Liver (tissue), 9 donors: Measurements from ENCODE around the gene MAN1C1. TPM values are rescaled to one million over a fixed set of nuclear protein-coding genes. Genes with fewer than 3 reads are reported as not detected.

ENCODE experiments used
- DNase-seq: peaks from one replicate; pipeline ENCODE4 v3.0.0-alpha.2; 2017; ENCODE audit warnings: low spot score
- H3K27ac ChIP-seq, 2 donors: one replicate each; pipeline ENCODE4 v1.7.0; 2013; ENCODE audit warnings: inconsistent platforms in 2 of 2, low read length in 2 of 2, control low read depth in 1 of 2, low read depth in 1 of 2, mild to moderate bottlenecking in 1 of 2
- H3K27me3 ChIP-seq, 4 donors: one replicate each; pipeline versions ENCODE4 v1.6.1 to v1.7.0; 2013; ENCODE audit warnings: low read length in 3 of 4, inconsistent platforms in 1 of 4, mild to moderate bottlenecking in 1 of 4, moderate library complexity in 1 of 4; ENCODE audit not compliant: control insufficient read depth in 4 of 4, insufficient read depth in 4 of 4
- H3K36me3 ChIP-seq, 4 donors: one replicate each; pipeline versions ENCODE4 v1.6.1 to v1.7.0; 2013; ENCODE audit warnings: low read length in 3 of 4, mild to moderate bottlenecking in 3 of 4, low read depth in 1 of 4, moderate library complexity in 1 of 4; ENCODE audit not compliant: control insufficient read depth in 4 of 4, insufficient read depth in 3 of 4
- H3K4me1 ChIP-seq, 4 donors: one replicate each; pipeline versions ENCODE4 v1.6.1 to v1.7.0; 2013; ENCODE audit warnings: low read length in 3 of 4, mild to moderate bottlenecking in 3 of 4, moderate library complexity in 1 of 4; ENCODE audit not compliant: control insufficient read depth in 4 of 4, insufficient read depth in 4 of 4
- H3K4me3 ChIP-seq, 3 donors: one replicate each; pipeline versions ENCODE4 v1.6.1 to v1.7.0; 2013; ENCODE audit warnings: low read length in 3 of 3, control low read depth in 1 of 3, low read depth in 1 of 3, mild to moderate bottlenecking in 1 of 3
- H3K9ac ChIP-seq, 2 donors: one replicate each; pipeline ENCODE4 v1.7.0; 2013; ENCODE audit warnings: low read length in 2 of 2, mild to moderate bottlenecking in 2 of 2, moderate library complexity in 2 of 2, control low read depth in 1 of 2, low read depth in 1 of 2
- H3K9me3 ChIP-seq, 4 donors: one replicate each; pipeline versions ENCODE4 v1.6.1 to v1.7.0; 2013; ENCODE audit warnings: low read length in 3 of 4; ENCODE audit not compliant: control insufficient read depth in 4 of 4
- EGR1 ChIP-seq, 2 donors: IDR thresholded peaks; 2 replicates each; pipeline ENCODE4 v1.6.1; 2016 to 2018; ENCODE audit warnings: antibody characterized with exemption in 2 of 2, low read depth in 2 of 2
- FOXA1 ChIP-seq: IDR thresholded peaks from 2 replicates; pipeline ENCODE4 v1.6.1; 2016; ENCODE audit warnings: antibody characterized with exemption
- FOXA2 ChIP-seq: IDR thresholded peaks from 2 replicates; pipeline ENCODE4 v1.6.1; 2016; ENCODE audit warnings: antibody characterized with exemption
- GABPA ChIP-seq, 2 donors: IDR thresholded peaks in 1 of 2; conservative IDR thresholded peaks in 1 of 2; 2 replicates each; pipeline ENCODE4 v1.6.1; 2016; ENCODE audit warnings: antibody characterized with exemption in 2 of 2, mild to moderate bottlenecking in 1 of 2, moderate library complexity in 1 of 2
- HNF4A ChIP-seq, 2 donors: conservative IDR thresholded peaks; 2 replicates each; pipeline ENCODE4 v1.6.1; 2016; ENCODE audit warnings: antibody characterized with exemption in 2 of 2, mild to moderate bottlenecking in 2 of 2
- HNF4G ChIP-seq: IDR thresholded peaks from 2 replicates; pipeline ENCODE4 v1.6.1; 2016; ENCODE audit warnings: antibody characterized with exemption
- JUND ChIP-seq, 2 donors: IDR thresholded peaks; 2 replicates each; pipeline ENCODE4 v1.6.1; 2016; ENCODE audit warnings: antibody characterized with exemption in 2 of 2
- NR2F2 ChIP-seq: IDR thresholded peaks from 2 replicates; pipeline ENCODE4 v1.6.1; 2016; ENCODE audit warnings: antibody characterized with exemption
- RAD21 ChIP-seq, 2 donors: IDR thresholded peaks; 2 replicates each; pipeline ENCODE4 v1.6.1; 2016; ENCODE audit warnings: antibody characterized with exemption in 2 of 2, mild to moderate bottlenecking in 2 of 2
- RXRA ChIP-seq, 2 donors: IDR thresholded peaks; 2 replicates each; pipeline ENCODE4 v1.6.1; 2017 to 2018; ENCODE audit warnings: antibody characterized with exemption in 2 of 2, mild to moderate bottlenecking in 1 of 2
- SP1 ChIP-seq: IDR thresholded peaks from 2 replicates; pipeline ENCODE4 v1.6.1; 2018; ENCODE audit warnings: antibody characterized with exemption, mild to moderate bottlenecking
- TAF1 ChIP-seq: conservative IDR thresholded peaks from 2 replicates; pipeline ENCODE4 v1.6.1; 2016; ENCODE audit warnings: antibody characterized with exemption, mild to moderate bottlenecking
- YY1 ChIP-seq: IDR thresholded peaks from 2 replicates; pipeline ENCODE4 v1.6.1; 2016; ENCODE audit warnings: antibody characterized with exemption, mild to moderate bottlenecking
- WGBS: extraction: QIAGEN DNeasy Blood & Tissue Kit; methylation state at CpG from one replicate; pipeline ENCODE4 v1.1.7; 2013; 5-methylcytosine and 5-hydroxymethylcytosine counted together
- polyA plus RNA-seq, 2 donors: library from polyadenylated mRNA; stranded (reverse) in 1 of 2; unstranded in 1 of 2; fragments of 200-250 nt in 1 of 2; fragments of >200 nt in 1 of 2; fragmentation: Nextera tagmentation in 1 of 2; extraction: Ambion mirVana in 1 of 2; gene quantifications; one replicate each; pipeline versions ENCODE4 v1.2.1 to v1.2.3, GENCODE V29; 2013 to 2015
- total RNA-seq, 2 donors: library from RNA; depleted of rRNA; stranded (reverse); fragments of >200 nt; gene quantifications; one replicate each; pipeline ENCODE4 v1.2.3, GENCODE V29; 2014
- TF ChIP-seq, protein P1 (sequence below): IDR thresholded peaks from 2 replicates; pipeline ENCODE4 v1.6.1; 2016; ENCODE audit warnings: antibody characterized with exemption, mild to moderate bottlenecking
- TF ChIP-seq, protein P2 (sequence below): IDR thresholded peaks from 2 replicates; pipeline ENCODE4 v1.6.1; 2016; ENCODE audit warnings: antibody characterized with exemption
- TF ChIP-seq, protein P3 (sequence below): fragments of 150-350 bp; IDR thresholded peaks from 2 replicates; pipeline ENCODE4 v1.5.1; 2017; ENCODE audit warnings: improper control_type of control experiment, low read depth, low read length; ENCODE audit not compliant: missing input control
- TF ChIP-seq, protein P4 (sequence below): IDR thresholded peaks from 2 replicates; pipeline ENCODE4 v1.6.1; 2016; ENCODE audit warnings: antibody characterized with exemption
- TF ChIP-seq, protein P5 (sequence below): IDR thresholded peaks from 2 replicates; pipeline ENCODE4 v1.6.1; 2016; ENCODE audit warnings: antibody characterized with exemption
- donor health status: healthy.
- donor health status: healthy.
- donor health status: healthy.
- donor health status: healthy.
- donor health status: healthy.

Gene MAN1C1
- total and polyA plus RNA-seq, 4 donors, result 6.3 to 16.0 (median 8.1) TPM

DNA sequence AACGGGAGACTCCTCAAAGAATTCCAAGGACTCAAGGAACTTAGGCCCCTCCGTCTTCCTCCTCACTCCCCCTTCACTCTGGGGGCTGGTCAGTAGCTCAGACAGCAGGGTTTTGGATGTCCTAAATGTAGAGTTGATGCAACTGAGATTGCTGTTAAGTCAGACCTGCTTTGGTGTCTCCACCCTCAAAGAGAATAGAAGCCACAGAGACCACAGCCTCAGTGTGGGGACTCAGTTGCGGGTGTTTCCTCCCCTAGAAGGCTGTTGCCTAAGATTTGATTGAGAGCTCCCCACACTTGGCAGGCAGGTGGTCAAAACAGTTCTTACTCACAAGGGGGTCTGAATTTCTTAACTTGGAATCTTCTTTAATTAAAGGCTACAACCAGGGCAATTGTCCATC lies 7.6 kb downstream of the MAN1C1 start (continued):
- TF ChIP-seq, protein P1, sequence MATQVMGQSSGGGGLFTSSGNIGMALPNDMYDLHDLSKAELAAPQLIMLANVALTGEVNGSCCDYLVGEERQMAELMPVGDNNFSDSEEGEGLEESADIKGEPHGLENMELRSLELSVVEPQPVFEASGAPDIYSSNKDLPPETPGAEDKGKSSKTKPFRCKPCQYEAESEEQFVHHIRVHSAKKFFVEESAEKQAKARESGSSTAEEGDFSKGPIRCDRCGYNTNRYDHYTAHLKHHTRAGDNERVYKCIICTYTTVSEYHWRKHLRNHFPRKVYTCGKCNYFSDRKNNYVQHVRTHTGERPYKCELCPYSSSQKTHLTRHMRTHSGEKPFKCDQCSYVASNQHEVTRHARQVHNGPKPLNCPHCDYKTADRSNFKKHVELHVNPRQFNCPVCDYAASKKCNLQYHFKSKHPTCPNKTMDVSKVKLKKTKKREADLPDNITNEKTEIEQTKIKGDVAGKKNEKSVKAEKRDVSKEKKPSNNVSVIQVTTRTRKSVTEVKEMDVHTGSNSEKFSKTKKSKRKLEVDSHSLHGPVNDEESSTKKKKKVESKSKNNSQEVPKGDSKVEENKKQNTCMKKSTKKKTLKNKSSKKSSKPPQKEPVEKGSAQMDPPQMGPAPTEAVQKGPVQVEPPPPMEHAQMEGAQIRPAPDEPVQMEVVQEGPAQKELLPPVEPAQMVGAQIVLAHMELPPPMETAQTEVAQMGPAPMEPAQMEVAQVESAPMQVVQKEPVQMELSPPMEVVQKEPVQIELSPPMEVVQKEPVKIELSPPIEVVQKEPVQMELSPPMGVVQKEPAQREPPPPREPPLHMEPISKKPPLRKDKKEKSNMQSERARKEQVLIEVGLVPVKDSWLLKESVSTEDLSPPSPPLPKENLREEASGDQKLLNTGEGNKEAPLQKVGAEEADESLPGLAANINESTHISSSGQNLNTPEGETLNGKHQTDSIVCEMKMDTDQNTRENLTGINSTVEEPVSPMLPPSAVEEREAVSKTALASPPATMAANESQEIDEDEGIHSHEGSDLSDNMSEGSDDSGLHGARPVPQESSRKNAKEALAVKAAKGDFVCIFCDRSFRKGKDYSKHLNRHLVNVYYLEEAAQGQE, result no peak
- no peak for TF ChIP-seq NR2F2
- TF ChIP-seq, protein P2, sequence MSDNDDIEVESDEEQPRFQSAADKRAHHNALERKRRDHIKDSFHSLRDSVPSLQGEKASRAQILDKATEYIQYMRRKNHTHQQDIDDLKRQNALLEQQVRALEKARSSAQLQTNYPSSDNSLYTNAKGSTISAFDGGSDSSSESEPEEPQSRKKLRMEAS, result no peak

DNA sequence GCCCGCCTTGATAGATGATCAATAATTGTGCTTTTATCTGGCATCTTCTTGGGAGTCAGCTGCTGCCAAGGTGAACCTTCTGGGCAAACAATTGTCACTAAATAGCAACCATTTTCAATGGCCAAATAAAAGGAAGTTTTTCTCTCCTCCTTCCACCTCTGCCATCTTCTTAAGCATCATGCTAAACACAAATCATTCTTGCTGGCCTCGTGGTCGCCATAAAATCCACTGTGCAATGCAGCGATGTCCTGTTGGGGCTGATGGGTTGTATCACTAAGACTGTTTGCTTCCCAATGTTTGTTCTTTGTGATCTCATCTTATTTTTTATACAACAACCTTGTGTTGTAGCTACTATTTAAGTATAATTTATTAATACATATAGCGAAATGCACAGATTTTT lies 8.0 kb downstream of the MAN1C1 start:
- no peaks in the 10 kb centered on the region for H3K27me3 ChIP-seq
- peaks cover 0 to 8% (median 4%) of the 10 kb centered on the region in 4 donors for H3K4me1 ChIP-seq
- H3K36me3 ChIP-seq, result no peaks in the 10 kb centered on the region
- H3K4me3 ChIP-seq, result no peak overlapping the region
- no peak for DNase-seq
- 89% methylated on average over 5 of the region's 5 CpGs for WGBS
- H3K27ac ChIP-seq, result no peak overlapping the region
- TF ChIP-seq EGR1 (IDR thresholded peaks at IDR 0.05; ENCODE audit: low read depth in 2 of 2) (no peak), JUND (IDR thresholded peaks at IDR 0.05) (no peak), TAF1 (no peak), SP1 (no peak), FOXA2 (no peak), YY1 (no peak), HNF4A (conservative IDR thresholded peaks at IDR 0.05) (no peak), NR2F2 (no peak), GABPA (IDR thresholded peaks at IDR 0.05 in 1 of 2, conservative IDR thresholded peaks at IDR 0.05 in 1 of 2) (no peak), RAD21 (IDR thresholded peaks at IDR 0.05) (no peak), FOXA1 (no peak), HNF4G (no peak), RXRA (IDR thresholded peaks at IDR 0.05) (no peak)
- TF ChIP-seq, protein P2, result no peak
- TF ChIP-seq, protein P3, sequence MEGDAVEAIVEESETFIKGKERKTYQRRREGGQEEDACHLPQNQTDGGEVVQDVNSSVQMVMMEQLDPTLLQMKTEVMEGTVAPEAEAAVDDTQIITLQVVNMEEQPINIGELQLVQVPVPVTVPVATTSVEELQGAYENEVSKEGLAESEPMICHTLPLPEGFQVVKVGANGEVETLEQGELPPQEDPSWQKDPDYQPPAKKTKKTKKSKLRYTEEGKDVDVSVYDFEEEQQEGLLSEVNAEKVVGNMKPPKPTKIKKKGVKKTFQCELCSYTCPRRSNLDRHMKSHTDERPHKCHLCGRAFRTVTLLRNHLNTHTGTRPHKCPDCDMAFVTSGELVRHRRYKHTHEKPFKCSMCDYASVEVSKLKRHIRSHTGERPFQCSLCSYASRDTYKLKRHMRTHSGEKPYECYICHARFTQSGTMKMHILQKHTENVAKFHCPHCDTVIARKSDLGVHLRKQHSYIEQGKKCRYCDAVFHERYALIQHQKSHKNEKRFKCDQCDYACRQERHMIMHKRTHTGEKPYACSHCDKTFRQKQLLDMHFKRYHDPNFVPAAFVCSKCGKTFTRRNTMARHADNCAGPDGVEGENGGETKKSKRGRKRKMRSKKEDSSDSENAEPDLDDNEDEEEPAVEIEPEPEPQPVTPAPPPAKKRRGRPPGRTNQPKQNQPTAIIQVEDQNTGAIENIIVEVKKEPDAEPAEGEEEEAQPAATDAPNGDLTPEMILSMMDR, result no peak
- TF ChIP-seq, protein P4, sequence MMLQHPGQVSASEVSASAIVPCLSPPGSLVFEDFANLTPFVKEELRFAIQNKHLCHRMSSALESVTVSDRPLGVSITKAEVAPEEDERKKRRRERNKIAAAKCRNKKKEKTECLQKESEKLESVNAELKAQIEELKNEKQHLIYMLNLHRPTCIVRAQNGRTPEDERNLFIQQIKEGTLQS, result no peak
- TF ChIP-seq, protein P1, result no peak
- TF ChIP-seq, protein P5, sequence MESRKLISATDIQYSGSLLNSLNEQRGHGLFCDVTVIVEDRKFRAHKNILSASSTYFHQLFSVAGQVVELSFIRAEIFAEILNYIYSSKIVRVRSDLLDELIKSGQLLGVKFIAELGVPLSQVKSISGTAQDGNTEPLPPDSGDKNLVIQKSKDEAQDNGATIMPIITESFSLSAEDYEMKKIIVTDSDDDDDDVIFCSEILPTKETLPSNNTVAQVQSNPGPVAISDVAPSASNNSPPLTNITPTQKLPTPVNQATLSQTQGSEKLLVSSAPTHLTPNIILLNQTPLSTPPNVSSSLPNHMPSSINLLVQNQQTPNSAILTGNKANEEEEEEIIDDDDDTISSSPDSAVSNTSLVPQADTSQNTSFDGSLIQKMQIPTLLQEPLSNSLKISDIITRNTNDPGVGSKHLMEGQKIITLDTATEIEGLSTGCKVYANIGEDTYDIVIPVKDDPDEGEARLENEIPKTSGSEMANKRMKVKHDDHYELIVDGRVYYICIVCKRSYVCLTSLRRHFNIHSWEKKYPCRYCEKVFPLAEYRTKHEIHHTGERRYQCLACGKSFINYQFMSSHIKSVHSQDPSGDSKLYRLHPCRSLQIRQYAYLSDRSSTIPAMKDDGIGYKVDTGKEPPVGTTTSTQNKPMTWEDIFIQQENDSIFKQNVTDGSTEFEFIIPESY, result no peak
- H3K9ac ChIP-seq, result no peak overlapping the region
- no peaks in the 10 kb centered on the region for H3K9me3 ChIP-seq
